ENCODE results near the gene IL10RA.

Gene IL10RA

DNA sequence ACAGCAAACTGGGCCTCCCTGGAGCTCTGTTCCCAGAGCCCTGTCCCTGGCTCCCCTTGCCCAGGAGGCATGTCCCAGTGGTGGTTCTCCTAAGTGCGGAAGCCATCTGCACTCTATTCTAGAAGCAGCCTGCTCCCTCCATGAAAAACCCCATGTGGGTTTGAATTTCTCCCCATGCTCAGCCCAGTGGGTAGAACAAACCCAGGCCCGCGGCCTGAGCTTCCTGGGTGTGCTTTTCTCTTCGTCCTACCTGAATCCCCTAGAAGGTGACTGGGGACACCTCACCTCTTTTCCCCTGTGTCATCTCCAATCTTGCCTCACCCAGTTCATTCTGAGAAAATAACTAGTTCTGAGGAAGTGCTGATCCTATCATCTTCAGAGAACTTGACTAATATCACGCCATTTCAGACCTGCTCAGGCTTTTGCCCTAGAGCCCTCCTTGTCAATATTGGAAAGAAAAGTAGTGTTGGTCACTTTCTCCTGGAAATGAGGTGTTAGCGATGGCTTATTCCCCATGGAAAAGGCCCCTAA is 15.9 kb downstream of the IL10RA start:
- no peaks in the 10 kb centered on the region for H3K4me1 ChIP-seq (ENCODE audit: insufficient read depth, poor library complexity, severe bottlenecking)
- no peaks in the 10 kb centered on the region for H3K27me3 ChIP-seq (ENCODE audit: insufficient read depth, poor library complexity, severe bottlenecking)
- TF ChIP-seq CTCF (IDR thresholded peaks at IDR 0.05; ENCODE audit: poor library complexity, severe bottlenecking), result no peak
- H3K4me3 ChIP-seq (ENCODE audit: severe bottlenecking), result no peak overlapping the region
- H3K9me3 ChIP-seq (ENCODE audit: severe bottlenecking), result no peaks in the 10 kb centered on the region
- no peak for ATAC-seq (ENCODE audit: low read depth)
- DNase-seq (ENCODE audit: low spot score), result no peak
- H3K27ac ChIP-seq (ENCODE audit: poor library complexity, severe bottlenecking), result no peak overlapping the region
- H3K36me3 ChIP-seq (ENCODE audit: low read depth), result no peaks in the 10 kb centered on the region

- DNase-seq (ENCODE audit: low spot score), result no peak
- no peaks in the 10 kb centered on the region for H3K36me3 ChIP-seq (ENCODE audit: low read depth)
- no peak overlapping the region for H3K27ac ChIP-seq (ENCODE audit: poor library complexity, severe bottlenecking)
- H3K4me1 ChIP-seq (ENCODE audit: insufficient read depth, poor library complexity, severe bottlenecking), result no peaks in the 10 kb centered on the region
- H3K9me3 ChIP-seq (ENCODE audit: severe bottlenecking), result no peaks in the 10 kb centered on the region
- no peak for TF ChIP-seq CTCF (IDR thresholded peaks at IDR 0.05; ENCODE audit: poor library complexity, severe bottlenecking)
- H3K27me3 ChIP-seq (ENCODE audit: insufficient read depth, poor library complexity, severe bottlenecking), result no peaks in the 10 kb centered on the region
- no peak overlapping the region for H3K4me3 ChIP-seq (ENCODE audit: severe bottlenecking)
- no peak for ATAC-seq (ENCODE audit: low read depth)
These were observed 16.6 kb downstream of the IL10RA start for GRCh38 chr11:118002541-118003423.

- H3K4me1 ChIP-seq (ENCODE audit: insufficient read depth, poor library complexity, severe bottlenecking), result no peaks in the 10 kb centered on the region
- TF ChIP-seq CTCF (IDR thresholded peaks at IDR 0.05; ENCODE audit: poor library complexity, severe bottlenecking), result no peak
- H3K36me3 ChIP-seq (ENCODE audit: low read depth), result no peaks in the 10 kb centered on the region
- no peak overlapping the region for H3K27ac ChIP-seq (ENCODE audit: poor library complexity, severe bottlenecking)
- H3K27me3 ChIP-seq (ENCODE audit: insufficient read depth, poor library complexity, severe bottlenecking), result no peaks in the 10 kb centered on the region
- H3K9me3 ChIP-seq (ENCODE audit: severe bottlenecking), result no peaks in the 10 kb centered on the region
- DNase-seq (ENCODE audit: low spot score), result no peak
- H3K4me3 ChIP-seq (ENCODE audit: severe bottlenecking), result no peak overlapping the region
- ATAC-seq (ENCODE audit: low read depth), result no peak
These were observed 17.3 kb downstream of the IL10RA start for GRCh38 chr11:118003456-118003855.

DNA sequence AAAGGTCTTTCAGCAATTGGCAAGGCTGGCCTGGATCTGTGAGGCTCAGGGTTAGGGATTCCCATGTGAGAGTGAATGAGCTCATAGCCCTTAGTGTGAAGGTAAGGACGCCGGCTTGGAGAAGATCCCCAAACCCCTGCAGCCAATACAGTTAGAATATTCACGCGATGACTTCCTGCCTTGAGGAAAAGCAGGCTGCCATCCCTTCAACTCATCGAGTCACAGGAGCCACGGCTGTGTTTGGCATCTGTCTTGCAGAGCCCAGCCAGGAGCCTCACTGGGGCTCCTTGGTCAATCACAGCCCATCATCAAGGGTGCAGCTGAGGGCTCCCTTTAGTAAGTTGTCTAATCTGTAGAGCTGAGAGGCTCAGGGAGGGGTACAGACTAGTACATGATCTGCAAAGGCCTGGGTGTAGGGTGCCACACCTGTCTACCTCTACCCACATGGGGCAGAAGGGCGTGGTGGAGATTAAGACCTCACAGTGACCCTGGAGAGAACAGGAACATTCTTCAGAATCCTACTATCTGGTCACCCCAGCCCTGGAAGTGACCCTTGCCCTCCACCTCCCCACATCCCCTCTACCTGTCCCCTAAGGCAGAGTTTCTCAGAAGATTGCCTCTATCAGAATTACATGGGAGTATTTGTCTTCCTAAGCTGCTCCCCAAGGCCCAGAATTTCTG is 18.5 kb downstream of the IL10RA start:
- no peaks in the 10 kb centered on the region for H3K4me1 ChIP-seq (ENCODE audit: insufficient read depth, poor library complexity, severe bottlenecking)
- no peak overlapping the region for H3K4me3 ChIP-seq (ENCODE audit: severe bottlenecking)
- no peaks in the 10 kb centered on the region for H3K9me3 ChIP-seq (ENCODE audit: severe bottlenecking)
- ATAC-seq (ENCODE audit: low read depth) (no peak), DNase-seq (ENCODE audit: low spot score) (no peak)
- no peak for TF ChIP-seq CTCF (IDR thresholded peaks at IDR 0.05; ENCODE audit: poor library complexity, severe bottlenecking)
- H3K27ac ChIP-seq (ENCODE audit: poor library complexity, severe bottlenecking), result no peak overlapping the region
- H3K27me3 ChIP-seq (ENCODE audit: insufficient read depth, poor library complexity, severe bottlenecking), result no peaks in the 10 kb centered on the region
- H3K36me3 ChIP-seq (ENCODE audit: low read depth), result no peaks in the 10 kb centered on the region
